Measurements from ENCODE around the gene TCERG1L.
"Not testable (repeated sequence)": the region's sequence is repeated elsewhere in the genome, so short reads cannot be mapped to it uniquely, and the experiment has no call there.

Gene TCERG1L

DNA sequence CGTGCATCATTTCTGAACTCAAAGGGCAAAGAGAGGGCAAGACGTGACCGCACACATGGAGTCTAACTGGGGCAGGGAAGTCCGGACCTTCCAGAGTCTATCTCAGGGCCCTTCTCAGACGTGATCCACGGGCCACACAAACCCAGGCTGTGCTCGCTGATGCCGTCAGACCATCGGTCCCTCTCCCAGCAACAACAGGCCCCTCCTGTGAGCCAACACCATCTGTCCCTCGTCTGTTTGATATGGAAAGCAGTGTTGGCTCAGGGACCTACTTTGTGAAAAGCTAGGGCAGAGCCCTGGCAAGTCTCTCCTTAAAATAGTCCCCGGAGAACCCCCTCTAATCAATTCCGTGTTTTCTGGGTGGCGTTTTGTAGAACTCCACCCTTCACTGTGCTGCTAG is 208.8 kb downstream of the TCERG1L start:
- Histone ChIP-seq H3K27me3 (ENCODE audit: insufficient read depth, low read length, poor library complexity, severe bottlenecking) (no peaks in the 10 kb centered on the region), H3K36me3 (ENCODE audit: insufficient read depth, low read length) (no peaks in the 10 kb centered on the region), H3K4me3 (ENCODE audit: low read length, poor library complexity, severe bottlenecking) (no peak overlapping the region), H4K20me1 (ENCODE audit: insufficient read depth, low read length, poor library complexity, severe bottlenecking) (no peaks in the 10 kb centered on the region), H3K9ac (ENCODE audit: low read depth, low read length, poor library complexity, severe bottlenecking) (no peak overlapping the region), H3F3A (ENCODE audit: low read depth) (no peaks in the 10 kb centered on the region), H3K9me2 (replicated peaks; ENCODE audit: low read depth, low read length) (no peaks in the 10 kb centered on the region), H3K4me1 (ENCODE audit: insufficient read depth, low read length, poor library complexity, severe bottlenecking) (no peaks in the 10 kb centered on the region), H3K9me3 (ENCODE audit: insufficient read depth, low read depth, low read length) (peaks cover 6% of the 10 kb centered on the region; the same call in 1 of the 2 replicates), H3K4me2 (ENCODE audit: low read depth, low read length, poor library complexity, severe bottlenecking) (no peak overlapping the region), H2AFZ (ENCODE audit: low read length) (no peak overlapping the region), H3K79me2 (ENCODE audit: insufficient read depth, low read length) (no peaks in the 10 kb centered on the region)
- TF ChIP-seq, protein P1, sequence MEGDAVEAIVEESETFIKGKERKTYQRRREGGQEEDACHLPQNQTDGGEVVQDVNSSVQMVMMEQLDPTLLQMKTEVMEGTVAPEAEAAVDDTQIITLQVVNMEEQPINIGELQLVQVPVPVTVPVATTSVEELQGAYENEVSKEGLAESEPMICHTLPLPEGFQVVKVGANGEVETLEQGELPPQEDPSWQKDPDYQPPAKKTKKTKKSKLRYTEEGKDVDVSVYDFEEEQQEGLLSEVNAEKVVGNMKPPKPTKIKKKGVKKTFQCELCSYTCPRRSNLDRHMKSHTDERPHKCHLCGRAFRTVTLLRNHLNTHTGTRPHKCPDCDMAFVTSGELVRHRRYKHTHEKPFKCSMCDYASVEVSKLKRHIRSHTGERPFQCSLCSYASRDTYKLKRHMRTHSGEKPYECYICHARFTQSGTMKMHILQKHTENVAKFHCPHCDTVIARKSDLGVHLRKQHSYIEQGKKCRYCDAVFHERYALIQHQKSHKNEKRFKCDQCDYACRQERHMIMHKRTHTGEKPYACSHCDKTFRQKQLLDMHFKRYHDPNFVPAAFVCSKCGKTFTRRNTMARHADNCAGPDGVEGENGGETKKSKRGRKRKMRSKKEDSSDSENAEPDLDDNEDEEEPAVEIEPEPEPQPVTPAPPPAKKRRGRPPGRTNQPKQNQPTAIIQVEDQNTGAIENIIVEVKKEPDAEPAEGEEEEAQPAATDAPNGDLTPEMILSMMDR (conservative IDR thresholded peaks at IDR 0.05; ENCODE audit: low read length) = no peak

DNA sequence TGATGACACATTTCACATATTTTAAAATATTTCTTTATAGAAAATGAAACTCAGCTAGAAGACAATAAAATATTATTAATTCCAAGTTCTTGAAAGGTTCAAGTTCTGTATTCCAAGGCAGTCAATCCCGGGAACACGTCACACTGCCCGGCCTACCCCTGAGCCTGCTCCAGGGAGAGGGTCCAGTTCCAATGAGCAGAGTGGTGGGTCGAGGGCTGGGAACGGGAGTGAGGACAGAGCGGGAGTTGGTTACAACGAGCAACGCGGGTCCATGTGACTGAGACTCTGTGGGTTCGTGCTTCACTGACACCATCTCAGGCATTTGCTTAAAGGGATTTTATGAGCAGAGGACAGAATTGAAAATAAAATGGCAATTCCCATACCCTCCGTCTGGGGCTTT is 209.4 kb downstream of the TCERG1L start:
- Histone ChIP-seq H3K9ac (ENCODE audit: low read depth, low read length, poor library complexity, severe bottlenecking) (no peak overlapping the region), H3K9me3 (ENCODE audit: insufficient read depth, low read depth, low read length) (peaks cover 6% of the 10 kb centered on the region; the same call in 1 of the 2 replicates), H3K4me3 (ENCODE audit: low read length, poor library complexity, severe bottlenecking) (no peak overlapping the region), H3K36me3 (ENCODE audit: insufficient read depth, low read length) (no peaks in the 10 kb centered on the region), H3K79me2 (ENCODE audit: insufficient read depth, low read length) (no peaks in the 10 kb centered on the region), H3K27me3 (ENCODE audit: insufficient read depth, low read length, poor library complexity, severe bottlenecking) (no peaks in the 10 kb centered on the region), H3K4me1 (ENCODE audit: insufficient read depth, low read length, poor library complexity, severe bottlenecking) (no peaks in the 10 kb centered on the region), H3K4me2 (ENCODE audit: low read depth, low read length, poor library complexity, severe bottlenecking) (no peak overlapping the region), H3K9me2 (replicated peaks; ENCODE audit: low read depth, low read length) (no peaks in the 10 kb centered on the region), H4K20me1 (ENCODE audit: insufficient read depth, low read length, poor library complexity, severe bottlenecking) (no peaks in the 10 kb centered on the region), H2AFZ (ENCODE audit: low read length) (no peak overlapping the region), H3F3A (ENCODE audit: low read depth) (no peaks in the 10 kb centered on the region)
- TF ChIP-seq, protein P1 (conservative IDR thresholded peaks at IDR 0.05; ENCODE audit: low read length) = no peak
- TF ChIP-seq EZH2phosphoT487 (IDR thresholded peaks at IDR 0.05; ENCODE audit: borderline replicate concordance) = no peak

DNA sequence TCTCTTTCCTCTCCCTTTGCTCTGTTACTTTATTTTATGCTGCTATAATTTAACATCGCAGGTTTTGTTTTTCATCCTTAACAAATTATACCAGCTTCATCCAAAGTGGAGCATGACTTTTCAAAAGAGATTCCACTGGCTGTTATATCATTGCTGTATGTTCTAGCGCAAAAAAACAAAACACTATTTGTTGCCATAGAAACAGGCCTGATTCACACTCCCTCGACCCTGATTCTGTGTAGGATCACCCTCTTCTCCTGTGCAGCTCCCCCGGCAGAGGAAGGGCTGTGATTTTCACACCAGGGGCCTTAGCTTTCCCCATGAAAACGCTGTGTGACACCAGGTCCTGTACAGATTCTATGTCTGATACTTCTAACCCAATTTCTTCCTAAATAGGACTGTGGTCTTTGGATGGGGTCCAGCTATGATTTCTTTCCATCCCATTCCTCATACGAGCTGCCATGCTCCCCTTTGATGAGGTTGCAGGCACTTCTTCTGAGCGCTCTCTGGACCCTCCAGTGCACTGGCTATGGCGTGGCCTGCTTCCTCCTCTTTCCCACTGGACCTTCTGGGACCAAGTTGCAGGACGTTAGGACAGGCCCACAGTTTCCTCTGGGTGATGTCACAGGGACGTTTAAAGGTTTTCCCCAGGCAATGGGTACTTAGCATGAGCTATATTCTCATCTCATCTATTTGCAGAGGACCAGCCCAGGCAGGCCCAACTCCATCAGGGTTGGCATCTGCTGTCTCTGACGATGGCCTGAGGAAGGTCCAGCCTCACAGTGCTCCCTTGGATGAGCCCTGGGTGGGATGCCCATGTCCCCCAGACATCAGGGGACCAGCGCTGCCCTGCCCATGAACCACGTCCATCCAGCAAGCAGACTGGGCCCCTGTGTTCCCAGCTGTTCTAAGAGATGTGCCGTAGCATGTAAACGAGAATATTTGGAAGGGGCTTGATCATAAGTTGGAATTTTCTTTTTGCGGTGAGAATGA is 210.8 kb downstream of the TCERG1L start:
- H3F3A ChIP-seq (ENCODE audit: low read depth); H3K4me1 ChIP-seq (ENCODE audit: insufficient read depth, low read length, poor library complexity, severe bottlenecking); H3K9me2 ChIP-seq (replicated peaks; ENCODE audit: low read depth, low read length); H3K4me2 ChIP-seq (ENCODE audit: low read depth, low read length, poor library complexity, severe bottlenecking); H3K9me3 ChIP-seq (ENCODE audit: insufficient read depth, low read depth, low read length); H2AFZ ChIP-seq (ENCODE audit: low read length); H3K79me2 ChIP-seq (ENCODE audit: insufficient read depth, low read length); H4K20me1 ChIP-seq (ENCODE audit: insufficient read depth, low read length, poor library complexity, severe bottlenecking); H3K4me3 ChIP-seq (ENCODE audit: low read length, poor library complexity, severe bottlenecking); H3K9ac ChIP-seq (ENCODE audit: low read depth, low read length, poor library complexity, severe bottlenecking); H3K27me3 ChIP-seq (ENCODE audit: insufficient read depth, low read length, poor library complexity, severe bottlenecking); H3K36me3 ChIP-seq (ENCODE audit: insufficient read depth, low read length): not testable (repeated sequence)
